ENCODE measurements around the gene TLR9. TPM values are rescaled to one million over a fixed set of nuclear protein-coding genes. Genes with fewer than 3 reads are reported as not detected.

The TLR9 gene
- total and polyA plus RNA-seq, 3 donors from 2014 or later, result 0.08 to 0.25 (median 0.20) TPM

DNA sequence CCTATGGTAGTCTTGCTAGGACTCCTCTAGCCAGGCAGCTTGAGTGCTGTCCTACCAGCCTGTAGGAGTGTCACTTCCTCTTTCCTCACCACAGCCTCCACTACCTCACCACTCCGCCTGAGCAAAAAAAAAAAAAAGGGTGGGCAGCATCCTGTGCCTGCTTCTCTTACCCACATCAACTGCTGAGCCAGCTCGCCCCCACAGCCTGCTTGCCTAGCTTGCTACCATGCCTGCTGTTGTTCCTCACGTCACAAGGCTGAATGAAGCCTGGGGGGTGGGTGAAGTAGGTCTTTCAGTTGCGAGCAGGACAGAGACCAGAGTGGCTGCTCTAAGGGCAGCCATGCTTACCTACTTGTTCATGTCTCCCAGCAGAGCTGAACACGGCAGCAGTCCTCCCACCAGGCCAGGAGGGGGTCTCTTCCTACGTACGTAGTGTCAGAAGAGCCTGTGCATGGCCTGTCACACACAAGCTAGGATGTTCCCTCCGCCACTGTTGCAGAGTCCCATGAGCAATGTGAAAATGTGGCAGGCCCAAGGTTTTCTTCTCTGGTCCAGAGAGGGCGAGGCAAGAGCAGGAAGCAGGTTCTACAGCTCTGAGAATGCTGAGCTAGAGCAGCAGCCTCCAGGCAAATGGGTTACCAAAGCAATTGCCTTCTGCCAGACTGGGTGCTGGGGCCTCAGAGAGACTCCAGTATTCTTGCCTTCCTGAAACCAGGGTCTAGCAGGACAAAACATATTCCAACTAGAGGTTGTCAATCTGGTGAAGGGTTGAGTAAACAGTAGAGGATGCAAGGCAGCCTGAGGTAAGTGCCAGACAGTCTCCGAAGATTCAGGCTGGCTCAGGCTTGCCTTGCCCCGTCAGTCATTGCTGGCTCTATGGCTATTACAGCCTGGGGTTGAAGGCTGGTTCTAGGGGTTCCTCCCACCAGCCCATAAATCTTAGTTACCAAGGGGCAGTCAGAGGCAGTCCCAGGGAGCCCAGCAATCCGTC, 28.2 kb upstream of the TLR9 start:
- DNase-seq, result peak; percentile 43
- Histone ChIP-seq H3K4me1 (no peaks in the 10 kb centered on the region), H3K36me3 (ENCODE audit: low read depth, missing control alignments) (no peaks in the 10 kb centered on the region), H3K4me3 (no peak overlapping the region), H3K9me3 (no peaks in the 10 kb centered on the region), H3K27me3 (no peaks in the 10 kb centered on the region), H3K27ac (no peak overlapping the region)
- intact Hi-C loops (cut with DNase I; ENCODE audit: low total_unique reads), result no loop called here
- TF ChIP-seq POLR2A (IDR thresholded peaks at IDR 0.05), result no peak
- TF ChIP-seq, protein P1, sequence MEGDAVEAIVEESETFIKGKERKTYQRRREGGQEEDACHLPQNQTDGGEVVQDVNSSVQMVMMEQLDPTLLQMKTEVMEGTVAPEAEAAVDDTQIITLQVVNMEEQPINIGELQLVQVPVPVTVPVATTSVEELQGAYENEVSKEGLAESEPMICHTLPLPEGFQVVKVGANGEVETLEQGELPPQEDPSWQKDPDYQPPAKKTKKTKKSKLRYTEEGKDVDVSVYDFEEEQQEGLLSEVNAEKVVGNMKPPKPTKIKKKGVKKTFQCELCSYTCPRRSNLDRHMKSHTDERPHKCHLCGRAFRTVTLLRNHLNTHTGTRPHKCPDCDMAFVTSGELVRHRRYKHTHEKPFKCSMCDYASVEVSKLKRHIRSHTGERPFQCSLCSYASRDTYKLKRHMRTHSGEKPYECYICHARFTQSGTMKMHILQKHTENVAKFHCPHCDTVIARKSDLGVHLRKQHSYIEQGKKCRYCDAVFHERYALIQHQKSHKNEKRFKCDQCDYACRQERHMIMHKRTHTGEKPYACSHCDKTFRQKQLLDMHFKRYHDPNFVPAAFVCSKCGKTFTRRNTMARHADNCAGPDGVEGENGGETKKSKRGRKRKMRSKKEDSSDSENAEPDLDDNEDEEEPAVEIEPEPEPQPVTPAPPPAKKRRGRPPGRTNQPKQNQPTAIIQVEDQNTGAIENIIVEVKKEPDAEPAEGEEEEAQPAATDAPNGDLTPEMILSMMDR (IDR thresholded peaks at IDR 0.05), result no peak
- 70 to 75% methylated on average over 9 to 10 of the region's 12 CpGs for WGBS, 2 donors

DNA sequence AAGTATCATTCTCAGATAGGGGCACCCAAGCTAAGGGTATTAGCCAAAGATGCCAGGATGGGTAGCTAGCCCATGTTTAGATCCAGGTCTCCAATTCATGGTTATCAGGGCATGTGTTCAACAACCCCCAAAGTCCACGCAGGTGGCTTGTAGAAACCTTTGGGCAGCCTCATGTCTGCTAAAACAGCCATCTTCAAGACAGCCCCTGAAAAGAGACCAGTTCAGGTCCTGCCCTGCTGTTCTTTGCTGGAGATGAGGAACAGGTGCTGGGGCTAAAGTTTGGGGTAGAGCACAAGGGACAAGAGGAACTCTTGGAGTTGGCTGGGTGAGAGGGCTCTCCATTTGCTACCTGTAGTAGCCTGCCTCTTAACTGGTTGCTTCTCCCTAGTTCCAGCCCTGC, 24.7 kb upstream of the TLR9 start:
- Histone ChIP-seq H3K4me1 (peaks cover 9% of the 10 kb centered on the region), H3K27me3 (no peaks in the 10 kb centered on the region), H3K9me3 (no peaks in the 10 kb centered on the region), H3K4me3 (no peak overlapping the region), H3K36me3 (ENCODE audit: low read depth, missing control alignments) (no peaks in the 10 kb centered on the region), H3K27ac (no peak overlapping the region)
- 69 to 86% methylated on average over 1 of the region's 1 CpG for WGBS, 2 donors
- DNase-seq, result no peak
- intact Hi-C loops (cut with DNase I; ENCODE audit: low total_unique reads), result no loop called here
- TF ChIP-seq POLR2A (IDR thresholded peaks at IDR 0.05), result no peak
- TF ChIP-seq, protein P1 (IDR thresholded peaks at IDR 0.05), result no peak

- Histone ChIP-seq H3K9me3 (no peaks in the 10 kb centered on the region), H3K4me3 (no peak overlapping the region), H3K4me1 (peaks cover 11% of the 10 kb centered on the region), H3K36me3 (ENCODE audit: low read depth, missing control alignments) (no peaks in the 10 kb centered on the region), H3K27ac (no peak overlapping the region), H3K27me3 (no peaks in the 10 kb centered on the region)
- DNase-seq, result no peak
- WGBS, 2 donors, result 91 to 93% methylated on average over 6 of the region's 6 CpGs
- TF ChIP-seq POLR2A (IDR thresholded peaks at IDR 0.05), result no peak
- TF ChIP-seq, protein P1 (IDR thresholded peaks at IDR 0.05), result no peak
- intact Hi-C loops (cut with DNase I; ENCODE audit: low total_unique reads), result no loop called here
Observed at GRCh38 chr3:52249683-52250082, 24.2 kb upstream of the TLR9 start.

DNA sequence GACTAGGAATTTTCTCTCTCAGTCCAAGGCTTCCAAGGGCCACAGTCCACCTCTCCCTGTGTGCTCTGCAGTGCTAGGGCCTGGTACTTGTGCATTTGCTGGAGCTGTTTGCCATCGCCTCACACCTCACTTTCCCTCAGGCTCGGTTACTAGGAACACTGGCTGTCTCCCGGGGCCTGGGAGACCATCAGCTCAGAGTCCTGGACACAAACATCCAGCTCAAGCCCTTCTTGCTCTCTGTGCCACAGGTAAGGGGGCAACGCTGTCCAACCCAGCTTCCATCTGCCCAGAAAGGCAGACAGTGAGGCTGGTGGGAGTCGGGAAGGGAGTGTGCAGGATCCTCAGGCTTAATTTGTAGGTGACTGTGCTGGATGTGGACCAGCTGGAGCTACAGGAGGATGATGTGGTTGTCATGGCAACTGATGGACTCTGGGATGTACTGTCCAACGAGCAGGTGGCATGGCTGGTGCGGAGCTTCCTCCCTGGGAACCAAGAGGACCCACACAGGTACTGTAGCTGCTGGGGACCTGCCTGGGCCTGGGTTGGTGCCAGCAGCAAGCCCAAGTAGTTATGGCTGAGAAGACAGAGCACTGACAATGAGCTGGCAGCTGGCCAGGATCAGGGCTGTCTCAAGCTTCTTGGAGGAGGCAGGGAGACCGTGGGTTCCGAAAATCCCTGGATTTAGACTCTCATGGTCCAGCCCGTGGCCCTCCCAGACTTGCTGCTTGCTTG, 23.5 kb upstream of the TLR9 start:
- H3K4me1 ChIP-seq, result peaks cover 11% of the 10 kb centered on the region
- intact Hi-C loops (cut with DNase I; ENCODE audit: low total_unique reads), result no loop called here
- H3K4me3 ChIP-seq, result no peak overlapping the region
- WGBS, 2 donors, result 76 to 83% methylated on average over 8 to 10 of the region's 10 CpGs
- TF ChIP-seq, protein P1 (IDR thresholded peaks at IDR 0.05), result no peak
- TF ChIP-seq POLR2A (IDR thresholded peaks at IDR 0.05), result no peak
- DNase-seq, result peak; percentile 33
- H3K27ac ChIP-seq, result peak overlapping the region in 1 of 2 donors; percentile 24
- no peaks in the 10 kb centered on the region for H3K9me3 ChIP-seq
- H3K27me3 ChIP-seq, result no peaks in the 10 kb centered on the region
- H3K36me3 ChIP-seq (ENCODE audit: low read depth, missing control alignments), result no peaks in the 10 kb centered on the region

All from testis (tissue), 3 donors.